GM19372 (cell line): ENCODE results near the gene TUBGCP6.
"Not testable (repeated sequence)": the region's sequence is repeated elsewhere in the genome, so short reads cannot be mapped to it uniquely, and the experiment has no call there.

Experiments used
- ATAC-seq: cut with Tn5 transposase; IDR thresholded peaks from one replicate; pipeline ENCODE4 v1.9.1; 2021; ENCODE audit warnings: mild to moderate bottlenecking, low read depth, moderate library complexity; ENCODE audit not compliant: unreplicated experiment

The TUBGCP6 gene

GRCh38 chr22:50174382-50175190 is 70.2 kb downstream of the TUBGCP6 start:
- ATAC-seq: no peak

- ATAC-seq: no peak
These were observed 70.9 kb downstream of the TUBGCP6 start for GRCh38 chr22:50173983-50174355.

- ATAC-seq: no peak
These were observed 71.4 kb downstream of the TUBGCP6 start for GRCh38 chr22:50173311-50173982.

- no peak for ATAC-seq
These were observed 72.8 kb downstream of the TUBGCP6 start for GRCh38 chr22:50171965-50172421.

GRCh38 chr22:50171319-50171964 is 73.4 kb downstream of the TUBGCP6 start:
- no peak for ATAC-seq

- no peak for ATAC-seq
These were observed 74.1 kb downstream of the TUBGCP6 start, which contains the start of gene PANX2 for GRCh38 chr22:50170453-50171318. TSS of gene PANX2 (plus strand) at chr22:50170731. CDS start at chr22:50170731, 0 bp downstream.

- ATAC-seq: no peak
These were observed 75.0 kb downstream of the TUBGCP6 start for GRCh38 chr22:50169774-50170341.

GRCh38 chr22:50169181-50169759 is 75.6 kb downstream of the TUBGCP6 start:
- ATAC-seq: no peak

- ATAC-seq: not testable (repeated sequence)
These were observed 76.2 kb downstream of the TUBGCP6 start for GRCh38 chr22:50168490-50169180.

- ATAC-seq: no peak
These were observed 76.9 kb downstream of the TUBGCP6 start for GRCh38 chr22:50167689-50168489.
